Measurements from ENCODE around the gene CTNND1.

GRCh38 chr11:57786436-57786835 is 24.8 kb downstream of the CTNND1 start:
- TF ChIP-seq CTCF (IDR thresholded peaks at IDR 0.05 in 4 of 5, conservative IDR thresholded peaks at IDR 0.05 in 1 of 5) (no peak), POLR2A (IDR thresholded peaks at IDR 0.05) (no peak)
